ENCODE measurements around the gene ELK3. TPM values are rescaled to one million over a fixed set of nuclear protein-coding genes. Genes with fewer than 3 reads are reported as not detected.

ELK3 gene
- total and polyA plus RNA-seq, 2 of the 13 experiments (the other 11 are each of a cell fraction or from before 2014, with no cell fraction given) = 2.9 to 3.2 TPM

- ChIA-PET CTCF (ENCODE audit: low intra/inter-chr PET ratio, low total read pairs) (no interaction called here), POLR2A (no interaction called here)
- Histone ChIP-seq H2AFZ (ENCODE audit: low read length) (no peak overlapping the region), H3K9ac (ENCODE audit: insufficient read depth, low read depth, low read length) (no peak overlapping the region), H3K4me3 (replicated peaks in 1 of 3; ENCODE audit: insufficient read depth in 1 of 3, low read depth in 2 of 3, low read length in 3 of 3) (no peak overlapping the region), H3K27ac (ENCODE audit: extremely low read length, insufficient read depth, low read length) (no peak overlapping the region), H3K79me2 (ENCODE audit: insufficient read depth, low read length) (no peaks in the 10 kb centered on the region), H3K36me3 (replicated peaks in 1 of 2; ENCODE audit: control insufficient read depth in 1 of 2, insufficient read depth in 2 of 2, low read length in 2 of 2) (no peaks in the 10 kb centered on the region), H3K4me1 (ENCODE audit: insufficient read depth, low read length) (peaks cover 55% of the 10 kb centered on the region), H4K20me1 (ENCODE audit: insufficient read depth, low read length) (no peaks in the 10 kb centered on the region), H3K27me3 (ENCODE audit: control insufficient read depth in 1 of 2, insufficient read depth in 2 of 2, low read length in 2 of 2) (no peaks in the 10 kb centered on the region), H3K4me2 (ENCODE audit: low read depth, low read length) (no peak overlapping the region), H3K9me3 (ENCODE audit: low read length) (no peaks in the 10 kb centered on the region)
- intact Hi-C loops (cut with micrococcal nuclease; ENCODE audit: unreplicated experiment) = no loop called here
- in situ Hi-C loops (cut with HindIII; ENCODE audit: extremely low pct_ligation_motif_present, low pct_unique_long_range_greater_than_20kb) = loop anchor here (25.0 kb wide), 1 partner anchor 289 kb away; no protein-coding TSS in a partner anchor
- no peak for TF ChIP-seq PPARG (CRISPR knock-in tag; conservative IDR thresholded peaks at IDR 0.05)
- TF ChIP-seq ZNF761 (CRISPR knock-in tag; conservative IDR thresholded peaks at IDR 0.05) = no peak
- no peak for TF ChIP-seq TP53 (CRISPR knock-in tag; conservative IDR thresholded peaks at IDR 0.05)
- ATAC-seq (no peak), FAIRE-seq (no peak), DNase-seq (ENCODE audit: low spot score) (no peak)
- 85% methylated on average over 14 of the region's 16 CpGs for WGBS (ENCODE audit: low lambda C conversion rate)
- BruUV-seq (replicated peaks) = no TSS peak
These were observed 29.4 kb downstream of the ELK3 start for GRCh38 chr12:96223411-96224218.

GRCh38 chr12:96224219-96224615 is 30.0 kb downstream of the ELK3 start:
- no TSS peak for BruUV-seq (replicated peaks)
- Histone ChIP-seq H3K79me2 (ENCODE audit: insufficient read depth, low read length) (no peaks in the 10 kb centered on the region), H3K4me3 (replicated peaks in 1 of 3; ENCODE audit: insufficient read depth in 1 of 3, low read depth in 2 of 3, low read length in 3 of 3) (no peak overlapping the region), H3K27me3 (ENCODE audit: control insufficient read depth in 1 of 2, insufficient read depth in 2 of 2, low read length in 2 of 2) (no peaks in the 10 kb centered on the region), H3K9me3 (ENCODE audit: low read length) (no peaks in the 10 kb centered on the region), H3K9ac (ENCODE audit: insufficient read depth, low read depth, low read length) (no peak overlapping the region), H3K4me2 (ENCODE audit: low read depth, low read length) (no peak overlapping the region), H3K36me3 (replicated peaks in 1 of 2; ENCODE audit: control insufficient read depth in 1 of 2, insufficient read depth in 2 of 2, low read length in 2 of 2) (no peaks in the 10 kb centered on the region), H3K4me1 (ENCODE audit: insufficient read depth, low read length) (peaks cover 49% of the 10 kb centered on the region), H3K27ac (ENCODE audit: extremely low read length, insufficient read depth, low read length) (no peak overlapping the region), H4K20me1 (ENCODE audit: insufficient read depth, low read length) (no peaks in the 10 kb centered on the region), H2AFZ (ENCODE audit: low read length) (no peak overlapping the region)
- DNase-seq (ENCODE audit: low spot score) (no peak), FAIRE-seq (no peak), ATAC-seq (no peak)
- ChIA-PET CTCF (ENCODE audit: low intra/inter-chr PET ratio, low total read pairs) (no interaction called here), POLR2A (no interaction called here)
- in situ Hi-C loops (cut with HindIII; ENCODE audit: extremely low pct_ligation_motif_present, low pct_unique_long_range_greater_than_20kb) = loop anchor here (25.0 kb wide), 1 partner anchor 288 kb away; no protein-coding TSS in a partner anchor
- WGBS (ENCODE audit: low lambda C conversion rate) = 100% methylated on average over 8 of the region's 8 CpGs
- intact Hi-C loops (cut with micrococcal nuclease; ENCODE audit: unreplicated experiment) = no loop called here
- TF ChIP-seq ZNF616 (CRISPR knock-in tag; IDR thresholded peaks at IDR 0.05; ENCODE audit: low read depth) = no peak
- no peak for TF ChIP-seq NCOA5 (CRISPR knock-in tag; IDR thresholded peaks at IDR 0.05)
- TF ChIP-seq ZZZ3 (CRISPR knock-in tag; IDR thresholded peaks at IDR 0.05; ENCODE audit: borderline replicate concordance) = no peak
- TF ChIP-seq ARNT (IDR thresholded peaks at IDR 0.05) = no peak

Data from HepG2 (cell line).